Measurements from ENCODE around the gene CCSER2.
A peak's percentile ranks its signal among the peaks of the same experiment; 100 is the strongest.

Gene CCSER2

GRCh38 chr10:84469470-84469869, 141.1 kb downstream of the CCSER2 start:
- TF ChIP-seq, protein P1, sequence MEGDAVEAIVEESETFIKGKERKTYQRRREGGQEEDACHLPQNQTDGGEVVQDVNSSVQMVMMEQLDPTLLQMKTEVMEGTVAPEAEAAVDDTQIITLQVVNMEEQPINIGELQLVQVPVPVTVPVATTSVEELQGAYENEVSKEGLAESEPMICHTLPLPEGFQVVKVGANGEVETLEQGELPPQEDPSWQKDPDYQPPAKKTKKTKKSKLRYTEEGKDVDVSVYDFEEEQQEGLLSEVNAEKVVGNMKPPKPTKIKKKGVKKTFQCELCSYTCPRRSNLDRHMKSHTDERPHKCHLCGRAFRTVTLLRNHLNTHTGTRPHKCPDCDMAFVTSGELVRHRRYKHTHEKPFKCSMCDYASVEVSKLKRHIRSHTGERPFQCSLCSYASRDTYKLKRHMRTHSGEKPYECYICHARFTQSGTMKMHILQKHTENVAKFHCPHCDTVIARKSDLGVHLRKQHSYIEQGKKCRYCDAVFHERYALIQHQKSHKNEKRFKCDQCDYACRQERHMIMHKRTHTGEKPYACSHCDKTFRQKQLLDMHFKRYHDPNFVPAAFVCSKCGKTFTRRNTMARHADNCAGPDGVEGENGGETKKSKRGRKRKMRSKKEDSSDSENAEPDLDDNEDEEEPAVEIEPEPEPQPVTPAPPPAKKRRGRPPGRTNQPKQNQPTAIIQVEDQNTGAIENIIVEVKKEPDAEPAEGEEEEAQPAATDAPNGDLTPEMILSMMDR (conservative IDR thresholded peaks at IDR 0.05; ENCODE audit: low read depth, low read length), result no peak
- no peak overlapping the region for H3K4me3 ChIP-seq (ENCODE audit: low read length)
- DNase-seq (ENCODE audit: low read depth), result no peak

GRCh38 chr10:84473136-84473535, 144.7 kb downstream of the CCSER2 start:
- no peak overlapping the region for H3K4me3 ChIP-seq (ENCODE audit: low read length)
- DNase-seq (ENCODE audit: low read depth), result no peak
- TF ChIP-seq, protein P1 (conservative IDR thresholded peaks at IDR 0.05; ENCODE audit: low read depth, low read length), result no peak

GRCh38 chr10:84477398-84478128, 149.2 kb downstream of the CCSER2 start:
- DNase-seq (ENCODE audit: low read depth), result no peak

GRCh38 chr10:84478151-84478550, 149.8 kb downstream of the CCSER2 start:
- DNase-seq (ENCODE audit: low read depth), result peak; percentile 50
- no peak overlapping the region for H3K4me3 ChIP-seq (ENCODE audit: low read length)
- TF ChIP-seq, protein P1 (conservative IDR thresholded peaks at IDR 0.05; ENCODE audit: low read depth, low read length), result no peak

More at GRCh38 chr10:84477398-84478128, 149.2 kb downstream of the CCSER2 start:
- no peak overlapping the region for H3K4me3 ChIP-seq (ENCODE audit: low read length)
- TF ChIP-seq, protein P1 (conservative IDR thresholded peaks at IDR 0.05; ENCODE audit: low read depth, low read length), result no peak

GRCh38 chr10:84478679-84479078, 150.3 kb downstream of the CCSER2 start:
- no peak overlapping the region for H3K4me3 ChIP-seq (ENCODE audit: low read length)
- no peak for DNase-seq (ENCODE audit: low read depth)
- TF ChIP-seq, protein P1 (conservative IDR thresholded peaks at IDR 0.05; ENCODE audit: low read depth, low read length), result no peak

DNA sequence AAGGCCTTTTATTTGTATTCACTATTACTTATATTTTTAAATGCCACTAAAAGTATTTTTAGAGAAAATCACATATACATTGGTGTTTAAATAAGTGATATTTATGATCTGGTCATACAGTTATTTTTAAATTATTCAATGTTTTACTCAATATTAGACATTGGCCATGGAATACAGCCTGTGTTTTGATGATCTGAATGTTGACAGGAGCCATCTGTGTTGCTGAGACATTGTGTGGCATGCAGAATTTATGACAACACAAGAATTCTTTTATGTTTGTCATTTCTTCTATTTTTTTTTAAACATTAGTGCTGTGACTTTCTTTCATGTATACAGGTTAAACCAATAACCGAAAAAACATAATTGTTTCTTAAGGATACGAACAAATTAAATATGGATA, 156.2 kb downstream of the CCSER2 start:
- no peak for DNase-seq (ENCODE audit: low read depth)
- no peak overlapping the region for H3K4me3 ChIP-seq (ENCODE audit: low read length)
- TF ChIP-seq, protein P1 (conservative IDR thresholded peaks at IDR 0.05; ENCODE audit: low read depth, low read length), result no peak

- no peak overlapping the region for H3K4me3 ChIP-seq (ENCODE audit: low read length)
- DNase-seq (ENCODE audit: low read depth), result no peak
- TF ChIP-seq, protein P1 (conservative IDR thresholded peaks at IDR 0.05; ENCODE audit: low read depth, low read length), result no peak
Measured at GRCh38 chr10:84493361-84493760, 165.0 kb downstream of the CCSER2 start.
